Loucy (cell line): Measurements from ENCODE around the gene NBEAL2.

Experiments
- H2AFZ ChIP-seq: fragments of 200-600 bp; sonication (generic); 2 replicates; pipeline ENCODE4 v1.6.0; 2016; ENCODE audit warnings: antibody characterized with exemption, mild to moderate bottlenecking, low read length, moderate library complexity
- H3F3A ChIP-seq: fragments of 200-600 bp; 2 replicates; pipeline ENCODE4 v1.6.0; 2016; ENCODE audit warnings: antibody characterized with exemption, low read depth, mild to moderate bottlenecking
- H3K27me3 ChIP-seq: fragments of 200-600 bp; sonication (generic); 2 replicates; pipeline ENCODE4 v1.6.1; 2014; ENCODE audit warnings: low read length, mild to moderate bottlenecking; ENCODE audit not compliant: insufficient read depth, poor library complexity, severe bottlenecking
- H3K36me3 ChIP-seq: fragments of 200-600 bp; sonication (generic); 2 replicates; pipeline ENCODE4 v1.6.1; 2016; ENCODE audit warnings: low read length; ENCODE audit not compliant: insufficient read depth
- H3K4me1 ChIP-seq: fragments of 200-600 bp; sonication (generic); 2 replicates; pipeline ENCODE4 v1.5.1; 2014; ENCODE audit warnings: low read length, mild to moderate bottlenecking; ENCODE audit not compliant: insufficient read depth, poor library complexity, severe bottlenecking
- H3K4me2 ChIP-seq: fragments of 200-600 bp; sonication (generic); 2 replicates; pipeline ENCODE4 v1.6.0; 2014; ENCODE audit warnings: antibody characterized with exemption, low read length, low read depth, mild to moderate bottlenecking; ENCODE audit not compliant: poor library complexity, severe bottlenecking
- H3K4me3 ChIP-seq: fragments of 200-600 bp; sonication (generic); 2 replicates; pipeline ENCODE4 v1.5.1; 2014; ENCODE audit warnings: low read length, mild to moderate bottlenecking, mixed read lengths; ENCODE audit not compliant: poor library complexity, severe bottlenecking
- H3K79me2 ChIP-seq: fragments of 200-600 bp; sonication (generic); 2 replicates; pipeline ENCODE4 v1.6.1; 2014; ENCODE audit warnings: low read length; ENCODE audit not compliant: insufficient read depth
- H3K9ac ChIP-seq: fragments of 200-600 bp; sonication (generic); 2 replicates; pipeline ENCODE4 v1.6.0; 2014; ENCODE audit warnings: mild to moderate bottlenecking, low read depth, low read length, moderate library complexity; ENCODE audit not compliant: poor library complexity, severe bottlenecking
- H3K9me2 ChIP-seq: fragments of 200-600 bp; sonication (generic); replicated peaks from 2 replicates; pipeline ENCODE4 v1.6.1; 2016; ENCODE audit warnings: low read depth, low read length, mixed read lengths
- H3K9me3 ChIP-seq: fragments of 200-600 bp; sonication (generic); 2 replicates; pipeline ENCODE4 v1.6.1; 2014; ENCODE audit warnings: mild to moderate bottlenecking, antibody characterized with exemption, low read length, low read depth; ENCODE audit not compliant: insufficient read depth
- H4K20me1 ChIP-seq: fragments of 200-600 bp; sonication (generic); 2 replicates; pipeline ENCODE4 v1.6.0; 2014; ENCODE audit warnings: antibody characterized with exemption, low read length, mild to moderate bottlenecking; ENCODE audit not compliant: insufficient read depth, poor library complexity, severe bottlenecking
- EZH2phosphoT487 ChIP-seq: fragments of 200-600 bp; IDR thresholded peaks from 2 replicates; pipeline ENCODE4 v1.6.1; 2018; ENCODE audit warnings: antibody characterized with exemption, mild to moderate bottlenecking, moderate library complexity, borderline replicate concordance
- TF ChIP-seq, protein P1 (sequence below): fragments of 200-600 bp; sonication (generic); conservative IDR thresholded peaks from 2 replicates; pipeline ENCODE4 v1.5.1; 2014; ENCODE audit warnings: mild to moderate bottlenecking, antibody characterized with exemption, low read length

The NBEAL2 gene

DNA sequence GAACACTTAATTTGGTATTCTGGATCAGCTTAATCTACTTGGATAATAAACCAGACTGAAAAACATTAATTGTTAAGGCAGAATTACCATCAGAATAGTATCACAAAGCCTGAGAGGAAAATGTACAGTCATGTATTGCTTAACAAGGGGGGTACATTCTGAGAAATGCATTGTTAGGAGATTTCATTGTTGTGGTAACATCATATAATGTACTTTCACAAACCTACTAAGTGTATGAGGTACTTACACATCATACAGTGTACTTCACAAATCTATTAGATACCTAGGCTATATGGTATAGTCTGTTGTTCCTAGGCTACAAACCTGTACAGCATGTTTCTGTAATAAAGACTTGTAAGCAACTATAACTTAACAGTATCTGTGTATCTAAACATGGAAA, 68.2 kb downstream of the NBEAL2 start:
- no peaks in the 10 kb centered on the region for H3K27me3 ChIP-seq
- peaks cover 52% of the 10 kb centered on the region for H3K36me3 ChIP-seq
- no peaks in the 10 kb centered on the region for H3K4me1 ChIP-seq
- TF ChIP-seq, protein P1, sequence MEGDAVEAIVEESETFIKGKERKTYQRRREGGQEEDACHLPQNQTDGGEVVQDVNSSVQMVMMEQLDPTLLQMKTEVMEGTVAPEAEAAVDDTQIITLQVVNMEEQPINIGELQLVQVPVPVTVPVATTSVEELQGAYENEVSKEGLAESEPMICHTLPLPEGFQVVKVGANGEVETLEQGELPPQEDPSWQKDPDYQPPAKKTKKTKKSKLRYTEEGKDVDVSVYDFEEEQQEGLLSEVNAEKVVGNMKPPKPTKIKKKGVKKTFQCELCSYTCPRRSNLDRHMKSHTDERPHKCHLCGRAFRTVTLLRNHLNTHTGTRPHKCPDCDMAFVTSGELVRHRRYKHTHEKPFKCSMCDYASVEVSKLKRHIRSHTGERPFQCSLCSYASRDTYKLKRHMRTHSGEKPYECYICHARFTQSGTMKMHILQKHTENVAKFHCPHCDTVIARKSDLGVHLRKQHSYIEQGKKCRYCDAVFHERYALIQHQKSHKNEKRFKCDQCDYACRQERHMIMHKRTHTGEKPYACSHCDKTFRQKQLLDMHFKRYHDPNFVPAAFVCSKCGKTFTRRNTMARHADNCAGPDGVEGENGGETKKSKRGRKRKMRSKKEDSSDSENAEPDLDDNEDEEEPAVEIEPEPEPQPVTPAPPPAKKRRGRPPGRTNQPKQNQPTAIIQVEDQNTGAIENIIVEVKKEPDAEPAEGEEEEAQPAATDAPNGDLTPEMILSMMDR: no peak
- no peak for TF ChIP-seq EZH2phosphoT487
- no peaks in the 10 kb centered on the region for H4K20me1 ChIP-seq
- H3K4me3 ChIP-seq: no peak overlapping the region
- no peaks in the 10 kb centered on the region for H3K9me2 ChIP-seq
- H3K4me2 ChIP-seq: no peak overlapping the region
- H3K79me2 ChIP-seq: 0 out of 2 replicates have a peak, but pooled peaks cover 11% of the 10 kb centered on the region
- H3K9me3 ChIP-seq: no peaks in the 10 kb centered on the region
- no peak overlapping the region for H2AFZ ChIP-seq
- no peaks in the 10 kb centered on the region; the same call in 1 of the 2 replicates for H3F3A ChIP-seq
- H3K9ac ChIP-seq: no peak overlapping the region

DNA sequence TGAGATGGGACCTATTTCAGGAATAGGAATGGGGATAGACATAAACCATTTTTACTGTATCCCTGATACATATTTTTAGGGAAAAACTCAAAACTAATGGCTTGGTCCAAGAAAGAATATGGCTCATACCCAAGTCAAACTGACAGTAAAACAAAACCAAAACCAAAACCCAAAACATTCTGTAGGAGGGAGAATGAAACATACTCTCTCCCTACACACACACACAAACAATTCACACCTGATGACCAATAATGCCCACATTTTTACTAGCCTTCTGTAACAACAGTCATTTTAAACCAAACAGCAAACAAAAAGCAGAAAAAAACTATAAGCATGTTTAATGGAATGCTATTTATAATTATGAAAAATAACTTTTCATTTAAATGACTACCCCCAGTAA, 74.9 kb downstream of the NBEAL2 start:
- no peaks in the 10 kb centered on the region for H3K9me3 ChIP-seq
- H3F3A ChIP-seq: no peaks in the 10 kb centered on the region
- no peak overlapping the region for H3K4me3 ChIP-seq
- no peaks in the 10 kb centered on the region for H3K9me2 ChIP-seq
- TF ChIP-seq, protein P1: no peak
- TF ChIP-seq EZH2phosphoT487: no peak
- H3K4me1 ChIP-seq: no peaks in the 10 kb centered on the region
- no peak overlapping the region for H3K9ac ChIP-seq
- peaks cover 22% of the 10 kb centered on the region; the same call in 1 of the 2 replicates for H3K79me2 ChIP-seq
- H3K27me3 ChIP-seq: no peaks in the 10 kb centered on the region
- no peak overlapping the region for H2AFZ ChIP-seq
- H3K4me2 ChIP-seq: no peak overlapping the region
- H3K36me3 ChIP-seq: peaks cover 55% of the 10 kb centered on the region; the same call in 1 of the 2 replicates
- peaks cover 9% of the 10 kb centered on the region for H4K20me1 ChIP-seq

DNA sequence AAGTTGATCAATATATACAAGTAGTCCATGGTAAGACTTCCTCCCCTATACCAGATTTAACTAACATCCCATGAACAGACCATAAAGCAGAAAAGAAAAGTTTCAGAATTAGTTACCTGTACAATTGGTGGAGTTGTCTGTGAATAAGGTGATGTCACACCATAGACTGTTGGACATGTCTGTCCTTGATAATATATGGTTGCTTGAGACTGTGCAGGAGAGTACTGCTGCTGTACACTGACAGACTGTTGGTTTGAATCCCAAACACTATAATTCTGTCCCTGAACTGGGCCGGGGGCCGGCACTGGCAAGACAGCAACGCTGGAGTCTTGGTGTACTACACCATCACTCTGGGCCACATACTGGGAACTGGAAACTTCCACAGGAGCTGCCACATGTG, 77.2 kb downstream of the NBEAL2 start:
- Histone ChIP-seq H3K4me2 (no peak overlapping the region), H2AFZ (no peak overlapping the region), H3K79me2 (peaks cover 16% of the 10 kb centered on the region; the same call in 1 of the 2 replicates), H3K9me3 (no peaks in the 10 kb centered on the region), H3F3A (no peaks in the 10 kb centered on the region), H4K20me1 (peaks cover 9% of the 10 kb centered on the region), H3K4me3 (no peak overlapping the region), H3K36me3 (peaks cover 58% of the 10 kb centered on the region; the same call in 1 of the 2 replicates), H3K9me2 (no peaks in the 10 kb centered on the region), H3K4me1 (no peaks in the 10 kb centered on the region), H3K27me3 (no peaks in the 10 kb centered on the region), H3K9ac (no peak overlapping the region)
- no peak for TF ChIP-seq EZH2phosphoT487
- TF ChIP-seq, protein P1: no peak
